Astrocyte of the cerebellum (primary cell): ENCODE measurements around the gene NDUFAF4.

ENCODE experiments used
- DNase-seq: peaks from one replicate; pipeline ENCODE4 v3.0.0-alpha.2; 2011; ENCODE audit warnings: low read depth
- H3K4me3 ChIP-seq: 2 replicates; pipeline ENCODE4 v1.5.1; 2011; ENCODE audit warnings: mild to moderate bottlenecking, low read depth, low read length, moderate library complexity
- in situ Hi-C: cut with HindIII; loops from 2 replicates; pipeline ENCODE4 v1.10.0; 2017; ENCODE audit warnings: low sequenced_read_pairs
- TF ChIP-seq, protein P1 (sequence below): IDR thresholded peaks from 2 replicates; pipeline ENCODE4 v1.5.1; 2012; ENCODE audit warnings: low read length, low read depth, moderate library complexity, mild to moderate bottlenecking; ENCODE audit errors: missing control alignments

NDUFAF4 gene

DNA sequence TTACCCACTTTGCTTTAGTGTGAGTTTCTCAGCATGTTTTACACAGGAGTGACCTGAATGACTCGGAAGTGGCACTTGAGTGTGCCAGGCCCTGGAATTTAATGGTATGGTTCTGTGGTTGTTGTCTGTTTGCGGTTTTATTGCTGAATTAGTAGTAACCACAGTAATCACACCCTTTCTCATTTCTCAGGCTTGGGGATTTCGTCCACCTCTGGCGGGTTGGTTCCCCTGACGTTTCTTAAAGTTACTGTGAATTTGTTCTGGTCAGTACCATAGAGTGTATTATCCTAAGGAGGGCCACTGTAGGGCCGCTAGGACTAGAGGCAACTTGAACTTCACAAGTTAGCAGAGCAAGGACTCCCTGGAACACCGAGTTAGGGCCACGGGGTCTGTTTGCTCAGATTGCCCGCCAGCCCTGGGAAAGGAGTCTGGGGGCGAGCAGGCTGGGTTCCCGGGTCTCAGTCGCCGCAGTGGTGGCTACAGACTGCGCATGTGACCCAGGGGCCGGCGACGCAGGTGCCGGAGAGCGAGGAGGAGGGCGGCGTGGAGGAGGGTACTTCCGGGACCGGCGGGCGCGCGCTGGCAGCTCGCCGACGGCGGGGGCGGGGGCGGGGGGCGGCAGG, 26.3 kb upstream of the NDUFAF4 start:
- TF ChIP-seq, protein P1, sequence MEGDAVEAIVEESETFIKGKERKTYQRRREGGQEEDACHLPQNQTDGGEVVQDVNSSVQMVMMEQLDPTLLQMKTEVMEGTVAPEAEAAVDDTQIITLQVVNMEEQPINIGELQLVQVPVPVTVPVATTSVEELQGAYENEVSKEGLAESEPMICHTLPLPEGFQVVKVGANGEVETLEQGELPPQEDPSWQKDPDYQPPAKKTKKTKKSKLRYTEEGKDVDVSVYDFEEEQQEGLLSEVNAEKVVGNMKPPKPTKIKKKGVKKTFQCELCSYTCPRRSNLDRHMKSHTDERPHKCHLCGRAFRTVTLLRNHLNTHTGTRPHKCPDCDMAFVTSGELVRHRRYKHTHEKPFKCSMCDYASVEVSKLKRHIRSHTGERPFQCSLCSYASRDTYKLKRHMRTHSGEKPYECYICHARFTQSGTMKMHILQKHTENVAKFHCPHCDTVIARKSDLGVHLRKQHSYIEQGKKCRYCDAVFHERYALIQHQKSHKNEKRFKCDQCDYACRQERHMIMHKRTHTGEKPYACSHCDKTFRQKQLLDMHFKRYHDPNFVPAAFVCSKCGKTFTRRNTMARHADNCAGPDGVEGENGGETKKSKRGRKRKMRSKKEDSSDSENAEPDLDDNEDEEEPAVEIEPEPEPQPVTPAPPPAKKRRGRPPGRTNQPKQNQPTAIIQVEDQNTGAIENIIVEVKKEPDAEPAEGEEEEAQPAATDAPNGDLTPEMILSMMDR, result no peak
- in situ Hi-C loops, result no loop called here
- no peak for DNase-seq

DNA sequence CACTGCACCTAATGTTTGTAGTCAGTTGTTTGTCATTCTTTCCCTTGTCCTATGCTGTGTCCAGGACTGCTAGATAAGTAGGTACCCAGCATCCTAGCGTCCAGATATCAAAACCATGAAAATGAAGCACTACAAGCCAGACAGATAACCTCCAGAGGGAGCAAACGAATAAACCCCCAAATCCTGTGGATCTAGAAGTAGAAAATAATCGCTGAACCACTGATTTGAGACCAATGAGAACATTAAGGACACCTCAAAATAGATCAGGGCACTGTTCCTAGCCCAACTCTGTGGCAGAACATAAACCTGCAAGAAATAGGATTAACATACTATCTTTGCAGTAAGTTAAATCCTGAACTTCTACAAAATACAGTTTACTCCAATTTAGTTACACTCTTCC, 25.7 kb upstream of the NDUFAF4 start:
- in situ Hi-C loops, result no loop called here
- no peak for DNase-seq
- H3K4me3 ChIP-seq, result no peak overlapping the region
- TF ChIP-seq, protein P1, result no peak

More for the DNA sequence above, 26.3 kb upstream of the NDUFAF4 start:
- peak overlapping the region; percentile 81 for H3K4me3 ChIP-seq

DNA sequence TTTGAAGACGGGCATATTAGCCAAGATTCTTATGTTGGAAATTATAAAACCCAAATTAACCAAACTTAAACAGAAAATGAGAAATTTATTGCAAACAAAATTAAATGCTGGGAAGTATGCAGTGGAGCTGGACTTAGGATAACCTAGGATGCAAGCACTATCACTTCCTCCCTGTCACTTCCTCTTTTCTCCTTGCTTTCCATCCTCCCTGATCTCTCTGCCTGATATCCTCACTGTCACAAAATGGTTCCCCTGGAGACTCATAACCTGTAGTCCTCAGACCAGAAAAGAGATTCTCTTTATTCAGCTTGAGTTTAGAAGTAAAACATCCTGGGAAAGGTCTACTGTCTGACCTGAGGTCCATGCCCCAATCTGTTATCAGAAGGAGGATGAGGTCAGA, 19.4 kb upstream of the NDUFAF4 start:
- DNase-seq, result no peak
- TF ChIP-seq, protein P1, result no peak
- in situ Hi-C loops, result no loop called here
- no peak overlapping the region for H3K4me3 ChIP-seq

DNA sequence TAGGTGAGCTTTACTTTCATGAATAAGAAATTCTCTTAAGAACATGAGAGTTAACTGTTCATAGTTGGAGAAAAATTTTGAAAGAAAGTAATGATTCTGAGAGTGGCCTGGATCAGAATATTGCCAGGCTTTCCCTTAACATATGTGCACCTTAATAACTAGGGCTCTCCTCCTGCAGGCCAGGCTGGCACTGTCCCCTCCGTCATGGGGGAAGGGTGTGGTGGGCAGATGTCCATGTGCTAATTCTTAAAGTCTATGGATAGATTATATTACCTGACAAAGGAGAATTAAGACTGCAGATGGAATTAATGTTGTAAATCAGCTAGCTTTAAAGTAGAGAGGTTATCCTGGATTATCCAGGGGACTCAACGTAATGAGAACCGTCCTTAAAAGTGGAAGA, 15.9 kb upstream of the NDUFAF4 start:
- no peak overlapping the region for H3K4me3 ChIP-seq
- TF ChIP-seq, protein P1, result no peak
- no peak for DNase-seq
- in situ Hi-C loops, result no loop called here

DNA sequence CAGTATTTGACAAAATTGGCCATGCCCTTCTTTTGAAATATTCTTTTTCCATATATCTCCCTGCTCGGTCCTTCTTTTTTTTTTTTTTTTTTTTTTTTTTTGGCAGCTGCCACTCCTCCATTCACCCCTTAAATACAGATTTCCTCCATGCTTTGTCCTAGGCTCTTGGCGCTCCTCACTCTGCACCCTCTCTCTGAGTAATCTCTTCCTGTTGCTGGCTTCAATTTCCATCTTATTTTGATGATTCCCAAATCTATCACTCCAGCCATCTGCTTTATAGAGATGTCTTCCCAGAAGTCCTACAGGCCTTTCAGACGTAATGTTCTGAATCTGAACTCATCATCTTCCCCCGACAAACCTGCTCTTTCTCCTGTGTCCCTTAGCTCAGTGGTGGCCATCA, 14.1 kb upstream of the NDUFAF4 start:
- in situ Hi-C loops, result no loop called here
- no peak overlapping the region for H3K4me3 ChIP-seq
- TF ChIP-seq, protein P1, result no peak
- no peak for DNase-seq

DNA sequence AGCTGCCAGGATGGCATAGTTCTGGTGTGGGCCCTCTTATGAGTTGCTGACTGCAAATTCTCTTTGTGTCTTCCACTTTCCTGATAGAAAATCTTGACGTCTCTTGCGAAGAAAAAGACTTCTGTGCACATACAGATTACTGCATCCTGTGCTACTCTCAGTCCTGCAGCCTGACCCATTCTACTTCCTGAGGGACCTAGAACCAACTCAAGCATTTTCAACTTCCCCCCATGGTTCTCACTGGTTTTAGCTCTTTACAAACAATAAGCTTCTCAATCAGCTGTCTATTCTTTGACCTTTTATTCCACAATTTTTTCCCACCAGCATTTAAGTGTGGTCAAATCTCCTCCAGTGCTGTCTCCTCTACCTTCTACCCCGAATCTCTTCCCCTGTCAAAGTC, 13.5 kb upstream of the NDUFAF4 start:
- H3K4me3 ChIP-seq, result no peak overlapping the region
- in situ Hi-C loops, result no loop called here
- no peak for DNase-seq
- TF ChIP-seq, protein P1, result no peak

DNA sequence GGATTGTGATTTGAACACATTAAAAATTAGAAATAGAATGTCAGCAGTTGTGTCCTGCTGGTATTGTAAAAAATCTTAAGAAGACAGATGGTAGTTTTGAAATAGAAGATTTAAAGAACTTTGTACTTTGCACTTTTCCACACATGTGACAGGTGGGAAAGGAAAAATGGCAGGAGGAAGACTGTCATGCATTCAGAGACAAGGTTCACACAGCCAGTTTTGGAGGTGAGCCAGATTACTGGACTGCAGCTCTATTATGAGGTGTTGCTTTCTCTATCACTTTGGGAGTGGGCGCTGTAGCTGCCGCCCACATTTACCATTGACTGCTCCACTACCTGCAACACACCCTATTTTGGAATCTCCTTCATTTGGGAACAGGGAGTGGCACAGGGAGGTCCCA, 12.1 kb upstream of the NDUFAF4 start:
- in situ Hi-C loops, result no loop called here
- no peak for DNase-seq
- TF ChIP-seq, protein P1, result no peak
- H3K4me3 ChIP-seq, result no peak overlapping the region
